ENCODE results near the gene RFXANK.

DNA sequence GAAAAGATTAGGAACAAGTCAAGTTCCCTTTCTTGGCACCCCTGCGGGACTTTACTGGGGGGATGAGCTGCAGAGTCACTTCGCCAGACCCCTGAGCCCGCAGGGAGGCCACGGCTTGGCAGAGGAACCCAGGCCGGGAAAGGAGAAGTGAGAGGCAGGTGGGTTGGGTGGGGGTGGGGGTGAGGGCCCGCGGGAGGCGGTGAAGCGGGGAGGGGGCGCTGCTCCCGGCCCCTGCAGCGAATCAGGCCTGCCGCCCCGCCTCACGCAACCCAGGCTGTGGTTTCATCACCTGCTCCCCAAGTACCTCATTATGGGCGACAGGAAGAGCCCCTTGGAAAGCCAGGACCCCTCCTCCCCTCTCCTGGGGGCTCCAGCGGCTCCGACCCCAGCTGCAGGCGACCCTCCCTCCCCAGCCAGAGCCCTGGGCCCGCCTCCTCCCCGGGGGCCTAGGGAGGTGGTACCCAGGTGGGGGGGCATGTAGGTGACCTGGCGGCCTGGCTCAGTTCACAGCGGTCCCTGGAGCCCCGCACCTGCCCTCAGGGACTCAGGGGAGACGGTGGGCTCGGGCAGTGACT, 31.5 kb upstream of the RFXANK start:
- TF ChIP-seq CTCF (conservative IDR thresholded peaks at IDR 0.05; ENCODE audit: low read length), result no peak
- no peak for TF ChIP-seq EZH2phosphoT487 (IDR thresholded peaks at IDR 0.05; ENCODE audit: borderline replicate concordance, low read depth, low read length)
